B cell (primary cell): ENCODE data around the gene TRPM2. TPM values are rescaled to one million over a fixed set of nuclear protein-coding genes. Genes with fewer than 3 reads are reported as not detected.
"Not testable (repeated sequence)": the region's sequence is repeated elsewhere in the genome, so short reads cannot be mapped to it uniquely, and the experiment has no call there.

Experiments used
- ATAC-seq: fragments of 200-7000 bp; cut with Tn5 transposase; one replicate; pipeline ENCODE4 v1.10.0; 2021; ENCODE audit warnings: low read depth, mild to moderate bottlenecking, moderate number of reproducible peaks, moderate library complexity
- CTCF ChIA-PET: fragments of 350-600 bp; sonication (Branson Sonifier 250); formaldehyde crosslinking; loops from one replicate; lab custom pipeline; 2021; ENCODE audit warnings: antibody characterized with exemption, inconsistent platforms; lab: Charles Lee
- POLR2A ChIA-PET: fragments of 350-600 bp; sonication (Branson Sonifier 250); formaldehyde crosslinking; loops from one replicate; lab custom pipeline; 2021; ENCODE audit warnings: antibody characterized with exemption; lab: Charles Lee
- DNase-seq: peaks from one replicate; pipeline ENCODE4 v3.0.0; 2013
- H2AFZ ChIP-seq: 2 replicates; pipeline ENCODE4 v1.6.1; 2012; ENCODE audit warnings: mild to moderate bottlenecking, low read depth, low read length; ENCODE audit not compliant: insufficient read depth, poor library complexity, severe bottlenecking
- H3K27ac ChIP-seq, 2 donors: 1 replicate in 1 of 2; 2 replicates in 1 of 2; pipeline ENCODE4 v1.5.1; 2012 to 2013; ENCODE audit warnings: low read length in 2 of 2, mild to moderate bottlenecking in 2 of 2, moderate library complexity in 1 of 2
- H3K27me3 ChIP-seq, 4 experiments: fragments of 200-600 bp in 1 of 4; sonication (generic) in 1 of 4; replicated peaks in 1 of 4; 1 replicate in 2 of 4; 2 replicates in 2 of 4; pipeline versions ENCODE4 v1.6.1 to v1.7.0; 2013 to 2016; ENCODE audit warnings: low read length in 3 of 4, mild to moderate bottlenecking in 2 of 4, mixed read lengths in 1 of 4, moderate library complexity in 1 of 4; ENCODE audit not compliant: insufficient read depth in 4 of 4, control insufficient read depth in 3 of 4; ENCODE audit errors: control extremely low read depth in 1 of 4
- H3K36me3 ChIP-seq, 2 experiments: replicated peaks in 1 of 2; 1 replicate in 1 of 2; 2 replicates in 1 of 2; pipeline versions ENCODE4 v1.6.1 to v1.7.1; 2013; ENCODE audit warnings: low read length in 1 of 2; ENCODE audit not compliant: insufficient read depth in 2 of 2, control insufficient read depth in 1 of 2; ENCODE audit errors: control extremely low read depth in 1 of 2, extremely low read depth in 1 of 2
- H3K4me1 ChIP-seq, 2 donors: fragments of 200-600 bp in 1 of 2; sonication (generic) in 1 of 2; 1 replicate in 1 of 2; 2 replicates in 1 of 2; pipeline versions ENCODE4 v1.5.1 to v1.6.1; 2013 to 2017; ENCODE audit warnings: low read length in 2 of 2; ENCODE audit not compliant: control insufficient read depth in 2 of 2, insufficient read depth in 2 of 2
- H3K4me2 ChIP-seq: replicated peaks from 2 replicates; pipeline ENCODE3; 2012; ENCODE audit warnings: mild to moderate bottlenecking, low read depth, low read length; ENCODE audit not compliant: poor library complexity, severe bottlenecking
- H3K4me3 ChIP-seq, 5 experiments: fragments of 200-600 bp in 1 of 5; sonication (generic) in 1 of 5; 1 replicate in 3 of 5; 2 replicates in 2 of 5; pipeline versions ENCODE4 v1.5.1 to v1.7.0; 2011 to 2016; ENCODE audit warnings: low read length in 4 of 5, mild to moderate bottlenecking in 4 of 5, low read depth in 2 of 5, control low read depth in 1 of 5, moderate library complexity in 1 of 5; ENCODE audit not compliant: insufficient read depth in 1 of 5; ENCODE audit errors: control extremely low read depth in 1 of 5, extremely low read depth in 1 of 5
- H3K79me2 ChIP-seq: fragments of 200-600 bp; sonication (generic); one replicate; pipeline ENCODE4 v1.6.0; 2016; ENCODE audit warnings: low read length; ENCODE audit not compliant: control insufficient read depth, insufficient read depth
- H3K9ac ChIP-seq: fragments of 200-600 bp; sonication (generic); 2 replicates; pipeline ENCODE4 v1.6.1; 2017; ENCODE audit warnings: mild to moderate bottlenecking, low read length, moderate library complexity
- H3K9me3 ChIP-seq, 3 donors: one replicate each; pipeline versions ENCODE4 v1.6.1 to v1.7.1; 2013; ENCODE audit warnings: low read length in 2 of 3; ENCODE audit not compliant: control insufficient read depth in 2 of 3, insufficient read depth in 1 of 3; ENCODE audit errors: control extremely low read depth in 1 of 3
- H4K20me1 ChIP-seq: 2 replicates; pipeline ENCODE4 v1.6.0; 2012; ENCODE audit warnings: mild to moderate bottlenecking, low read length; ENCODE audit not compliant: insufficient read depth, control insufficient read depth, poor library complexity, severe bottlenecking
- H3K27ac Mint-ChIP-seq: one replicate; pipeline ENCODE4 v1.8.0; 2021; ENCODE audit warnings: mixed read lengths
- H3K27me3 Mint-ChIP-seq: one replicate; pipeline ENCODE4 v1.8.0; 2021; ENCODE audit warnings: mixed read lengths
- H3K4me1 Mint-ChIP-seq: one replicate; pipeline ENCODE4 v1.8.0; 2021; ENCODE audit warnings: mixed read lengths
- H3K4me3 Mint-ChIP-seq: one replicate; pipeline ENCODE4 v1.8.0; 2021; ENCODE audit warnings: mixed read lengths
- H3K9me3 Mint-ChIP-seq: one replicate; pipeline ENCODE4 v1.8.0; 2022; ENCODE audit warnings: mixed read lengths; ENCODE audit not compliant: insufficient read depth
- CTCF ChIP-seq: fragments of 200-600 bp; IDR thresholded peaks from one replicate; pipeline ENCODE4 v1.8.0; 2022; ENCODE audit warnings: antibody characterized with exemption, mild to moderate bottlenecking
- EZH2 ChIP-seq: IDR thresholded peaks from 2 replicates; pipeline ENCODE4 v1.6.1; 2012; ENCODE audit warnings: borderline replicate concordance, low read depth, mild to moderate bottlenecking, moderate library complexity, low read length; ENCODE audit not compliant: insufficient read depth, poor library complexity, severe bottlenecking
- WGBS: methylation state at CpG from one replicate; pipeline ENCODE4 v1.1.5; 2013; ENCODE audit warnings: missing lambda C conversion rate; ENCODE audit not compliant: insufficient coverage; 5-methylcytosine and 5-hydroxymethylcytosine counted together
- intact Hi-C: fragments of 100-400 bp; cut with micrococcal nuclease; formaldehyde crosslinking; loops from one replicate; pipeline ENCODE4 v1.10.0; 2022
- polyA plus RNA-seq: library from polyadenylated mRNA; depleted of rRNA; stranded (reverse); fragments of >200 nt; gene quantifications from 2 replicates; pipeline ENCODE4 v1.2.3, GENCODE V29; 2012
- total RNA-seq, 2 donors: library from RNA; stranded (reverse); fragments of 120-200 nt in 1 of 2; gene quantifications; 1 replicate in 1 of 2; 2 replicates in 1 of 2; pipeline versions ENCODE4 v1.2.3 to v1.2.4, GENCODE V29; 2013 to 2022

The TRPM2 gene
- total and polyA plus RNA-seq, 2 donors (not counting 1 experiment from before 2014, with no cell fraction given): 1.6 to 8.4 TPM

GRCh38 chr21:44403106-44404020 is 49.9 kb downstream of the TRPM2 start:
- Histone ChIP-seq H3K27ac (no peak overlapping the region), H4K20me1 (no peaks in the 10 kb centered on the region), H2AFZ (no peak overlapping the region), H3K9ac (no peak overlapping the region), H3K4me3 (no peak overlapping the region), H3K79me2 (no peaks in the 10 kb centered on the region), H3K27me3 (no peaks in the 10 kb centered on the region), H3K9me3 (peaks cover 0 to 8% (median 0%) of the 10 kb centered on the region in 3 donors), H3K4me2 (no peak overlapping the region), H3K36me3 (peaks cover 0 to 6% of the 10 kb centered on the region in 2 experiments), H3K4me1 (no peaks in the 10 kb centered on the region)
- TF ChIP-seq CTCF (no peak), EZH2 (no peak)
- no peaks in the 10 kb centered on the region for H3K27me3 Mint-ChIP-seq
- DNase-seq: no peak
- no peak overlapping the region for H3K4me3 Mint-ChIP-seq
- CTCF ChIA-PET: no interaction called here
- no peaks in the 10 kb centered on the region for H3K9me3 Mint-ChIP-seq
- no peak overlapping the region for H3K27ac Mint-ChIP-seq
- WGBS: 88% methylated on average over 3 of the region's 3 CpGs
- intact Hi-C loops: no loop called here
- H3K4me1 Mint-ChIP-seq: no peaks in the 10 kb centered on the region
- POLR2A ChIA-PET: no interaction called here
- no peak for ATAC-seq

DNA sequence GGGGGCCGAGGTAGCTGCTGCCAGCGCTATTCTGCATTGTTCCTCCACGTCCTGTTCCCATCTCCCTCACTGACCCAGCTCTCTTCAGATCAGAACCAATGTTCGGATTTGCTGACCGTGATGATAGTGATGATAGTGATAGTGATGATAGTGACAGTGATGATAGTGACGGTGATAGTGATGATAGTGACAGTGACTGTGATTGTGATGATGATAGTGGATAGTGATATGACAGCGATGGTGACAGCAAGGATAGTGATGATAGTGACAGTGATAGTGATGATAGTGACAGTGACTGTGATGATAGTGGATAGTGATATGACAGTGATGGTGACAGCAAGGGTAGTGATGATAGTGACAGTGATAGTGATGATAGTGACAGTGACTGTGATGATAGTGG is 51.1 kb downstream of the TRPM2 start:
- H3K4me1 Mint-ChIP-seq, H3K4me3 ChIP-seq, H3K36me3 ChIP-seq, H3K9me3 Mint-ChIP-seq, H2AFZ ChIP-seq, DNase-seq, H3K4me3 Mint-ChIP-seq, CTCF ChIA-PET, H3K4me1 ChIP-seq, H3K27me3 Mint-ChIP-seq, POLR2A ChIA-PET, H3K9ac ChIP-seq, H3K9me3 ChIP-seq, H3K4me2 ChIP-seq, H4K20me1 ChIP-seq, H3K27me3 ChIP-seq, ATAC-seq, H3K79me2 ChIP-seq, H3K27ac ChIP-seq, H3K27ac Mint-ChIP-seq, intact Hi-C loops: not testable (repeated sequence)
- 100% methylated on average over 4 of the region's 7 CpGs for WGBS
